ENCODE measurements around the gene NRDE2. TPM values are rescaled to one million over a fixed set of nuclear protein-coding genes. Genes with fewer than 3 reads are reported as not detected.

Gene NRDE2
- total RNA-seq, 1 experiment from 2014 or later, result 16.5 TPM

DNA sequence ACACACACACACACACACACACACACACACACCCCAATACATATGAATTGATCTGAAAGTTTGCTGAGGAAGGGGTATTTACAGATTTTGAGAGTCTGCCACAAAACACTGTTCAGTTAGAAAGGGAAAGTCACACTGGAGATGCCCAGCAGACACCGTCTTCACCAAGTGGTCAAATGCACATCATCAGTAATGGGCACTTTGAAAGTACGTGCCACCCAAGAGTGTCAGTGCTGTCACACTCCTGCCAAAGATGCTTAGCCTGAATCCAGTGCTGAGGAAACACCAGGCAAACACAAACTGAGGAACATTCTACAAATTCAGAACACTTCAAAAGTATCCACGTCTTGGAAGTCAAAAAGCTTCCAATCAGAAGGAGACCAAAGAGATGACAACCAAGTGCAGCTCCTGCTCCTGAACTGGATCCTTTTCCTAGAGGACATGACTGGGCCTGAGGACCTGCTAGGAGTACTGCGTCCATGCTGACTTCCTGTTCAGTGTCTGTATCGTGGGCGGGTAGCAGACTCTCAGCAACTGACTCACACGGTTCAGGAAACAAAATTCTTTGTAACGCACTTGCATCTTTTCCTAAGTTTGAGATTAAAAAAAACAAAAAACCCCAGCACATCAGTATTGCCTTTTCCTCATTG, 56.8 kb downstream of the NRDE2 start:
- ATAC-seq, result no peak
- BruUV-seq (replicated peaks), result no TSS peak
- Histone ChIP-seq H3K27me3 (ENCODE audit: control insufficient read depth, insufficient read depth, low read length) (no peaks in the 10 kb centered on the region), H3K36me3 (ENCODE audit: control insufficient read depth, insufficient read depth, low read length) (peaks cover 12% of the 10 kb centered on the region), H3K27ac (ENCODE audit: low read length) (no peak overlapping the region), H3K9me3 (ENCODE audit: control insufficient read depth, insufficient read depth, low read depth, low read length) (no peaks in the 10 kb centered on the region), H3K4me3 (ENCODE audit: low read depth in 2 of 2, low read length in 2 of 2) (no peak overlapping the region), H3K4me1 (ENCODE audit: control insufficient read depth, insufficient read depth, low read length) (no peaks in the 10 kb centered on the region)
- TF ChIP-seq POLR2AphosphoS5 (IDR thresholded peaks at IDR 0.05; ENCODE audit: low read depth, low read length) (no peak), SIN3A (IDR thresholded peaks at IDR 0.05; ENCODE audit: borderline replicate concordance, insufficient read depth, low read depth, low read length) (no peak), TCF7L2 (IDR thresholded peaks at IDR 0.05; ENCODE audit: low read depth, low read length) (no peak)
- TF ChIP-seq, protein P1, sequence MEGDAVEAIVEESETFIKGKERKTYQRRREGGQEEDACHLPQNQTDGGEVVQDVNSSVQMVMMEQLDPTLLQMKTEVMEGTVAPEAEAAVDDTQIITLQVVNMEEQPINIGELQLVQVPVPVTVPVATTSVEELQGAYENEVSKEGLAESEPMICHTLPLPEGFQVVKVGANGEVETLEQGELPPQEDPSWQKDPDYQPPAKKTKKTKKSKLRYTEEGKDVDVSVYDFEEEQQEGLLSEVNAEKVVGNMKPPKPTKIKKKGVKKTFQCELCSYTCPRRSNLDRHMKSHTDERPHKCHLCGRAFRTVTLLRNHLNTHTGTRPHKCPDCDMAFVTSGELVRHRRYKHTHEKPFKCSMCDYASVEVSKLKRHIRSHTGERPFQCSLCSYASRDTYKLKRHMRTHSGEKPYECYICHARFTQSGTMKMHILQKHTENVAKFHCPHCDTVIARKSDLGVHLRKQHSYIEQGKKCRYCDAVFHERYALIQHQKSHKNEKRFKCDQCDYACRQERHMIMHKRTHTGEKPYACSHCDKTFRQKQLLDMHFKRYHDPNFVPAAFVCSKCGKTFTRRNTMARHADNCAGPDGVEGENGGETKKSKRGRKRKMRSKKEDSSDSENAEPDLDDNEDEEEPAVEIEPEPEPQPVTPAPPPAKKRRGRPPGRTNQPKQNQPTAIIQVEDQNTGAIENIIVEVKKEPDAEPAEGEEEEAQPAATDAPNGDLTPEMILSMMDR (IDR thresholded peaks at IDR 0.05), result no peak
- no peak for DNase-seq (ENCODE audit: low read depth, low spot score)
- intact Hi-C loops (cut with micrococcal nuclease; ENCODE audit: unreplicated experiment), result no loop called here
- CTCF ChIA-PET, result no interaction called here
- in situ Hi-C loops (cut with HindIII; ENCODE audit: low pct_unique_long_range_greater_than_20kb, low sequenced_read_pairs), result no loop called here
- POLR2A ChIA-PET, result no interaction called here

DNA sequence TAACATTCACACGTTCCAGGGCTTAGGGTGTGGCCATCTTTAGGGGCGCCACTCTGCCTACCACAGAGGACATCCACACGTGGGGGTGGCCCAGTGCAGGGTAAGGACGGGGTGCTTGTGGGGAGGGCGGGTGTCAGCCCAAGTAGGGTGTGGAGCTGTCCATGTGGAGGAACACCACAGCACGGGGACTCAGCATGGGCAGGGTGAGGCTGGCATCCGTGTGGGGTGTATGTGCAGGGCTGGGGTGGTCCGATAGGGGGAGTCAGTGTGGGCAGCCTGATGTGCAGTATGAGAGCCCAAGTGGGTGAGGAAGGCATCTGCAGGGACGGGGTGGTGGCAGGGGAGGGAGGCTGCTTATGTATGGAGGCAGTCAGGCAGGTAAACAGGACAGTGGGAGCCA, 57.7 kb downstream of the NRDE2 start:
- intact Hi-C loops (cut with micrococcal nuclease; ENCODE audit: unreplicated experiment) (no loop called here), in situ Hi-C loops (cut with HindIII; ENCODE audit: low pct_unique_long_range_greater_than_20kb, low sequenced_read_pairs) (no loop called here)
- ChIA-PET CTCF (no interaction called here), POLR2A (no interaction called here)
- no peaks in the 10 kb centered on the region for H3K9me3 ChIP-seq (ENCODE audit: control insufficient read depth, insufficient read depth, low read depth, low read length)
- ATAC-seq (peak; percentile 70), DNase-seq (ENCODE audit: low read depth, low spot score) (no peak)
- TF ChIP-seq TCF7L2 (IDR thresholded peaks at IDR 0.05; ENCODE audit: low read depth, low read length) (no peak), POLR2AphosphoS5 (IDR thresholded peaks at IDR 0.05; ENCODE audit: low read depth, low read length) (no peak), SIN3A (IDR thresholded peaks at IDR 0.05; ENCODE audit: borderline replicate concordance, insufficient read depth, low read depth, low read length) (no peak)
- no peaks in the 10 kb centered on the region for H3K4me1 ChIP-seq (ENCODE audit: control insufficient read depth, insufficient read depth, low read length)
- no peak overlapping the region for H3K4me3 ChIP-seq (ENCODE audit: low read depth in 2 of 2, low read length in 2 of 2)
- no TSS peak for BruUV-seq (replicated peaks)
- no peaks in the 10 kb centered on the region for H3K27me3 ChIP-seq (ENCODE audit: control insufficient read depth, insufficient read depth, low read length)
- H3K27ac ChIP-seq (ENCODE audit: low read length), result no peak overlapping the region
- H3K36me3 ChIP-seq (ENCODE audit: control insufficient read depth, insufficient read depth, low read length), result peaks cover 14% of the 10 kb centered on the region

DNA sequence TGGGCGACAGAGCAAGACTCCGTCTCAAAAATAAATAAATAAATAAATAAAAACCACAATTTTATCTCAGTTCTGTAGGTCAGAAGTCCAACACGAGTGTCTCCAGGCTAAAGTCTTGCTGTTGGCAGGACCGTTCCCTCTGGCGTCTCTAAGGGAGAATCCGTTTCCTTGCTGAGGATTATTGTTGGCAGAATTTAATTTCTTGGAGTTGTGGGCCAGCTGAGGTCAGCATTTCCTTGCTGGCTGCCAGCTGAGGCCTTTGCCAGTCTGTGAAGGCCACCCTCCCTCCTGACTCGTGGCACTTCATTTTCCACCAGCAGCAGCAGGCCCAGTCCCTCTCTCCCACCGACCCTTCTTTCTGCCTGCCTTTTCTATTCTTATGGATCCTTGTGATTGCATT, 58.2 kb downstream of the NRDE2 start:
- Histone ChIP-seq H3K27ac (ENCODE audit: low read length) (no peak overlapping the region), H3K4me1 (ENCODE audit: control insufficient read depth, insufficient read depth, low read length) (no peaks in the 10 kb centered on the region), H3K36me3 (ENCODE audit: control insufficient read depth, insufficient read depth, low read length) (peaks cover 18% of the 10 kb centered on the region), H3K4me3 (ENCODE audit: low read depth in 2 of 2, low read length in 2 of 2) (no peak overlapping the region), H3K9me3 (ENCODE audit: control insufficient read depth, insufficient read depth, low read depth, low read length) (no peaks in the 10 kb centered on the region), H3K27me3 (ENCODE audit: control insufficient read depth, insufficient read depth, low read length) (no peaks in the 10 kb centered on the region)
- in situ Hi-C loops (cut with HindIII; ENCODE audit: low pct_unique_long_range_greater_than_20kb, low sequenced_read_pairs) (no loop called here), intact Hi-C loops (cut with micrococcal nuclease; ENCODE audit: unreplicated experiment) (no loop called here)
- TF ChIP-seq TCF7L2 (IDR thresholded peaks at IDR 0.05; ENCODE audit: low read depth, low read length), result no peak
- TF ChIP-seq POLR2AphosphoS5 (IDR thresholded peaks at IDR 0.05; ENCODE audit: low read depth, low read length), result no peak
- TF ChIP-seq, protein P1 (IDR thresholded peaks at IDR 0.05), result no peak
- TF ChIP-seq, protein P2, sequence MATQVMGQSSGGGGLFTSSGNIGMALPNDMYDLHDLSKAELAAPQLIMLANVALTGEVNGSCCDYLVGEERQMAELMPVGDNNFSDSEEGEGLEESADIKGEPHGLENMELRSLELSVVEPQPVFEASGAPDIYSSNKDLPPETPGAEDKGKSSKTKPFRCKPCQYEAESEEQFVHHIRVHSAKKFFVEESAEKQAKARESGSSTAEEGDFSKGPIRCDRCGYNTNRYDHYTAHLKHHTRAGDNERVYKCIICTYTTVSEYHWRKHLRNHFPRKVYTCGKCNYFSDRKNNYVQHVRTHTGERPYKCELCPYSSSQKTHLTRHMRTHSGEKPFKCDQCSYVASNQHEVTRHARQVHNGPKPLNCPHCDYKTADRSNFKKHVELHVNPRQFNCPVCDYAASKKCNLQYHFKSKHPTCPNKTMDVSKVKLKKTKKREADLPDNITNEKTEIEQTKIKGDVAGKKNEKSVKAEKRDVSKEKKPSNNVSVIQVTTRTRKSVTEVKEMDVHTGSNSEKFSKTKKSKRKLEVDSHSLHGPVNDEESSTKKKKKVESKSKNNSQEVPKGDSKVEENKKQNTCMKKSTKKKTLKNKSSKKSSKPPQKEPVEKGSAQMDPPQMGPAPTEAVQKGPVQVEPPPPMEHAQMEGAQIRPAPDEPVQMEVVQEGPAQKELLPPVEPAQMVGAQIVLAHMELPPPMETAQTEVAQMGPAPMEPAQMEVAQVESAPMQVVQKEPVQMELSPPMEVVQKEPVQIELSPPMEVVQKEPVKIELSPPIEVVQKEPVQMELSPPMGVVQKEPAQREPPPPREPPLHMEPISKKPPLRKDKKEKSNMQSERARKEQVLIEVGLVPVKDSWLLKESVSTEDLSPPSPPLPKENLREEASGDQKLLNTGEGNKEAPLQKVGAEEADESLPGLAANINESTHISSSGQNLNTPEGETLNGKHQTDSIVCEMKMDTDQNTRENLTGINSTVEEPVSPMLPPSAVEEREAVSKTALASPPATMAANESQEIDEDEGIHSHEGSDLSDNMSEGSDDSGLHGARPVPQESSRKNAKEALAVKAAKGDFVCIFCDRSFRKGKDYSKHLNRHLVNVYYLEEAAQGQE (IDR thresholded peaks at IDR 0.05; ENCODE audit: insufficient read depth in 1 of 2, low read depth in 2 of 2, low read length in 1 of 2), result no peak
- no peak for TF ChIP-seq SIN3A (IDR thresholded peaks at IDR 0.05; ENCODE audit: borderline replicate concordance, insufficient read depth, low read depth, low read length)
- ChIA-PET CTCF (no interaction called here), POLR2A (no interaction called here)
- DNase-seq (ENCODE audit: low read depth, low spot score), result no peak
- ATAC-seq, result no peak
- BruUV-seq (replicated peaks), result no TSS peak
